Measurements from ENCODE around the gene MED23. TPM values are rescaled to one million over a fixed set of nuclear protein-coding genes. Genes with fewer than 3 reads are reported as not detected.

MED23 gene
- total RNA-seq, 2 experiments from 2014 or later, result 56.7 to 59.5 TPM

GRCh38 chr6:131656667-131657066, 28.6 kb upstream of the MED23 start:
- DNase-seq, result no peak
- ChIA-PET POLR2A (no interaction called here), CTCF (no interaction called here)

GRCh38 chr6:131655951-131656350, 27.9 kb upstream of the MED23 start:
- Histone ChIP-seq H3K27ac (ENCODE audit: low read depth in 1 of 2, low read length in 2 of 2) (no peak overlapping the region), H3K9me3 (ENCODE audit: control insufficient read depth in 1 of 2, insufficient read depth in 1 of 2, low read length in 2 of 2) (no peaks in the 10 kb centered on the region), H3K36me3 (ENCODE audit: insufficient read depth, low read length) (no peaks in the 10 kb centered on the region), H3K27me3 (ENCODE audit: control insufficient read depth in 1 of 2, insufficient read depth in 2 of 2, low read length in 2 of 2) (no peaks in the 10 kb centered on the region), H3K4me1 (ENCODE audit: insufficient read depth, low read length) (no peaks in the 10 kb centered on the region), H3K4me3 (ENCODE audit: low read length) (no peak overlapping the region)
- H3K36me3 Mint-ChIP-seq (ENCODE audit: low read depth), result no peaks in the 10 kb centered on the region
- no peak overlapping the region for H3K27ac Mint-ChIP-seq
- H3K27me3 Mint-ChIP-seq, result no peaks in the 10 kb centered on the region
- ATAC-seq (ENCODE audit: poor library complexity), result no peak
- DNase-seq, result no peak
- intact Hi-C loops (cut with DNase I, micrococcal nuclease), result no loop called here
- no peaks in the 10 kb centered on the region for H3K9me3 Mint-ChIP-seq
- ChIA-PET POLR2A (no interaction called here), CTCF (no interaction called here)
- no peak overlapping the region for H3K4me3 Mint-ChIP-seq
- H3K4me1 Mint-ChIP-seq (ENCODE audit: low read depth), result no peaks in the 10 kb centered on the region
- no peak for TF ChIP-seq CTCF (IDR thresholded peaks at IDR 0.05)

More at GRCh38 chr6:131656667-131657066, 28.6 kb upstream of the MED23 start:
- ATAC-seq (ENCODE audit: poor library complexity), result no peak
- H3K36me3 ChIP-seq (ENCODE audit: insufficient read depth, low read length), result no peaks in the 10 kb centered on the region
- no peak overlapping the region for H3K27ac ChIP-seq (ENCODE audit: low read depth in 1 of 2, low read length in 2 of 2)
- no peaks in the 10 kb centered on the region for H3K4me1 Mint-ChIP-seq (ENCODE audit: low read depth)
- H3K4me1 ChIP-seq (ENCODE audit: insufficient read depth, low read length), result no peaks in the 10 kb centered on the region
- H3K4me3 ChIP-seq (ENCODE audit: low read length), result no peak overlapping the region
- intact Hi-C loops (cut with DNase I, micrococcal nuclease), result no loop called here
- no peaks in the 10 kb centered on the region for H3K9me3 ChIP-seq (ENCODE audit: control insufficient read depth in 1 of 2, insufficient read depth in 1 of 2, low read length in 2 of 2)
- H3K27me3 Mint-ChIP-seq, result no peaks in the 10 kb centered on the region
- H3K4me3 Mint-ChIP-seq, result no peak overlapping the region
- TF ChIP-seq CTCF (IDR thresholded peaks at IDR 0.05), result no peak
- H3K27ac Mint-ChIP-seq, result no peak overlapping the region
- H3K27me3 ChIP-seq (ENCODE audit: control insufficient read depth in 1 of 2, insufficient read depth in 2 of 2, low read length in 2 of 2), result no peaks in the 10 kb centered on the region
- H3K36me3 Mint-ChIP-seq (ENCODE audit: low read depth), result no peaks in the 10 kb centered on the region
- no peaks in the 10 kb centered on the region for H3K9me3 Mint-ChIP-seq

- H3K4me3 ChIP-seq (ENCODE audit: low read length), result no peak overlapping the region
- Mint-ChIP-seq H3K9me3 (no peaks in the 10 kb centered on the region), H3K36me3 (ENCODE audit: low read depth) (no peaks in the 10 kb centered on the region), H3K27me3 (no peaks in the 10 kb centered on the region), H3K27ac (no peak overlapping the region), H3K4me1 (ENCODE audit: low read depth) (no peaks in the 10 kb centered on the region), H3K4me3 (no peak overlapping the region)
- H3K9me3 ChIP-seq (ENCODE audit: control insufficient read depth in 1 of 2, insufficient read depth in 1 of 2, low read length in 2 of 2), result no peaks in the 10 kb centered on the region
- no peak overlapping the region for H3K27ac ChIP-seq (ENCODE audit: low read depth in 1 of 2, low read length in 2 of 2)
- H3K27me3 ChIP-seq (ENCODE audit: control insufficient read depth in 1 of 2, insufficient read depth in 2 of 2, low read length in 2 of 2), result no peaks in the 10 kb centered on the region
- intact Hi-C loops (cut with DNase I, micrococcal nuclease), result no loop called here
- no peak for TF ChIP-seq CTCF (IDR thresholded peaks at IDR 0.05)
- CTCF ChIA-PET, result no interaction called here
- POLR2A ChIA-PET, result no interaction called here
- no peak for ATAC-seq (ENCODE audit: poor library complexity)
- no peaks in the 10 kb centered on the region for H3K4me1 ChIP-seq (ENCODE audit: insufficient read depth, low read length)
- DNase-seq, result no peak
- no peaks in the 10 kb centered on the region for H3K36me3 ChIP-seq (ENCODE audit: insufficient read depth, low read length)
Observed at GRCh38 chr6:131655387-131655786, 27.3 kb upstream of the MED23 start.
